Adrenal gland (tissue), 12 donors: ENCODE measurements around the gene VSIG10L2. TPM values are rescaled to one million over a fixed set of nuclear protein-coding genes. Genes with fewer than 3 reads are reported as not detected.

Source experiments
- DNase-seq, 7 donors: peaks; one replicate each; pipeline ENCODE4 v3.0.0-alpha.2; 2019 to 2020
- H3K27ac ChIP-seq, 5 donors: fragments of 200-600 bp; sonication (generic) in 4 of 5; 1 replicate in 3 of 5; 2 replicates in 2 of 5; pipeline versions ENCODE4 v1.5.1 to v1.8.0; 2016 to 2020; ENCODE audit warnings: mild to moderate bottlenecking in 1 of 5
- H3K27me3 ChIP-seq: fragments of 200-600 bp; 2 replicates; pipeline ENCODE4 v1.8.0; 2021
- H3K36me3 ChIP-seq, 2 donors: fragments of 200-600 bp; replicated peaks in 1 of 2; 1 replicate in 1 of 2; 2 replicates in 1 of 2; pipeline versions ENCODE4 v1.5.1 to v1.8.0; 2018 to 2022
- H3K4me1 ChIP-seq, 2 donors: fragments of 200-600 bp; replicated peaks in 1 of 2; 1 replicate in 1 of 2; 2 replicates in 1 of 2; pipeline versions ENCODE4 v1.5.1 to v1.8.0; 2018 to 2021
- H3K4me3 ChIP-seq, 4 donors: fragments of 200-600 bp; sonication (generic) in 3 of 4; one replicate each; pipeline ENCODE4 v1.5.1; 2016 to 2018
- H3K9me3 ChIP-seq, 3 donors: fragments of 200-600 bp; sonication (generic) in 1 of 3; replicated peaks in 1 of 3; 1 replicate in 2 of 3; 2 replicates in 1 of 3; pipeline versions ENCODE4 v1.5.1 to v1.8.0; 2016 to 2021
- POLR2A ChIP-seq, 2 donors: fragments of 450-650 bp; IDR thresholded peaks; one replicate each; pipeline ENCODE4 v1.6.1; 2017; ENCODE audit warnings: antibody characterized with exemption in 2 of 2, mild to moderate bottlenecking in 2 of 2, moderate library complexity in 1 of 2
- WGBS, 4 donors: extraction: QIAGEN DNeasy Blood & Tissue Kit in 2 of 4; methylation state at CpG; one replicate each; pipeline versions ENCODE4 v1.1.5 to v1.1.7; 2013 to 2017; 5-methylcytosine and 5-hydroxymethylcytosine counted together
- intact Hi-C, 2 donors: fragments of 100-400 bp; cut with DNase I; formaldehyde crosslinking; loops; one replicate each; pipeline versions ENCODE4 v1.14.1 to v1.15.0; 2022 to 2023
- polyA plus RNA-seq, 3 donors: library from polyadenylated mRNA; stranded (reverse); fragments of 200-250 nt in 2 of 3; fragments of 350-450 nt in 1 of 3; fragmentation: Illumina TruSeq in 1 of 3; extraction: RNeasy Lipid Tissue Mini Kit (QIAGEN cat#74804) in 1 of 3; gene quantifications; one replicate each; pipeline ENCODE4 v1.2.3, GENCODE V29; 2013 to 2014
- total RNA-seq, 9 donors: library from RNA; depleted of rRNA in 4 of 9; stranded (reverse); fragments of >200 nt in 4 of 9; fragments of 120-200 nt in 1 of 9; fragmentation: NEBNext Ultra II Directional in 1 of 9; extraction: Animal tissue kit (Norgen Biotek cat#: 25700) in 1 of 9; gene quantifications; one replicate each; pipeline versions ENCODE4 v1.1.0 to v1.2.4, GENCODE V29; 2013 to 2023
- TF ChIP-seq, protein P1 (sequence below), 6 experiments: fragments of 450-650 bp in 4 of 6; fragments of 200-600 bp in 2 of 6; sonication (generic) in 1 of 6; IDR thresholded peaks; 1 replicate in 5 of 6; 2 replicates in 1 of 6; pipeline versions ENCODE4 v1.5.1 to v1.8.0; 2016 to 2021; ENCODE audit warnings: antibody characterized with exemption in 6 of 6, mild to moderate bottlenecking in 2 of 6, moderate library complexity in 1 of 6
- donor health status: healthy with polysubstance abuse.
- donor health status: Bipolar disorder and iron deficiency.
- donor health status: DM: yes; HTN: yes; CAD: no.
- donor health status: DM: no; HTN: no; CAD: no.
- donor health status: DM: no; HTN: no; CAD: no.
- donor health status: DM: yes; HTN: yes; CAD: no.

The VSIG10L2 gene
- total and polyA plus RNA-seq, 12 donors = 0.08 to 0.44 TPM; not detected in 10

DNA sequence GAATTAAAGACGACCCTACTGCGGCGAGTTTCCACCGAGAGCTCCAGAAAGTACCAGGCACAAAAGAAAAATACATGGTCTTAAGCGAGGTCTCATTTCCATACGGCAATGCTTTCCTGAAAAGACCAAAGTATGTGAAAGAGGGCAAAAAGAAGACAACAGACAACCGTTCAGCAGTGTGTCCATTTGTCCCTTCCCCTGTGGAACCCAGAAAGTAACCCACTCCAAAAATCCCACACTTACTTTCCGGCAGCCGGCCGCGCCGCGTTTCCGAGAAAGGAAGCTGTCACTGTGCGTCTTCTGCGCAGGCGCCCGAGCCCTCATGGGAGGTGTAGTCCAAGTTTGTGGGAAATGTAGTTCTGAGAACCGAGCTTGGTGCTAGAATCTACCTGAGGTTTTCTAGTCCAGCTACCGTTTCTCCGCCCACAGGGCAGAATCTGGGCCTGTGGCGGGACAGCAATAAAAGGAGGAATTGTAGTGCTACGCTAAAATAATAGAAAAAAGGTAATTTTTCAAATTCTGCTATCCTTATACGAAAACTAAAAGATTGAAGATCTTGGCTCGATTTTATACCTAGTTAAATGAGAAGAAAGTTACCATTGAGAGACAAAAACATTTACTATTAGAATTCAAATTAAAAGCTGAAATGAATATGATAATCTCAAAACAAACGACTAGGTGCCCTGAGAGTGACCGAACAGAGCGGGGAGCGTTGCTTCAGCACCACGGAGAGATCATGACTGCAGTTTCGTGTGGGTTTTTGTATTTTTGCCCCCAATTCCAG, 42.7 kb upstream of the VSIG10L2 start, which contains the start of gene PUS3:
PUS3 (minus strand) TSS at position 280 of the 784 bp plus-strand sequence. CDS start 6,922 bp downstream, outside the sequence.
- 1 to 2% (median 1%) methylated on average over 31 of the region's 31 CpGs for WGBS, 4 donors
- peaks cover 9 to 24% of the 10 kb centered on the region in 2 donors for H3K4me1 ChIP-seq
- H3K27ac ChIP-seq = peak within 1 kb of the TSS; percentile 31 to 89 (median 79)
- peaks cover 8% of the 10 kb centered on the region for H3K27me3 ChIP-seq
- peak within 1 kb of the TSS; percentile 1 to 87 (median 51) for H3K4me3 ChIP-seq
- TF ChIP-seq, protein P1, sequence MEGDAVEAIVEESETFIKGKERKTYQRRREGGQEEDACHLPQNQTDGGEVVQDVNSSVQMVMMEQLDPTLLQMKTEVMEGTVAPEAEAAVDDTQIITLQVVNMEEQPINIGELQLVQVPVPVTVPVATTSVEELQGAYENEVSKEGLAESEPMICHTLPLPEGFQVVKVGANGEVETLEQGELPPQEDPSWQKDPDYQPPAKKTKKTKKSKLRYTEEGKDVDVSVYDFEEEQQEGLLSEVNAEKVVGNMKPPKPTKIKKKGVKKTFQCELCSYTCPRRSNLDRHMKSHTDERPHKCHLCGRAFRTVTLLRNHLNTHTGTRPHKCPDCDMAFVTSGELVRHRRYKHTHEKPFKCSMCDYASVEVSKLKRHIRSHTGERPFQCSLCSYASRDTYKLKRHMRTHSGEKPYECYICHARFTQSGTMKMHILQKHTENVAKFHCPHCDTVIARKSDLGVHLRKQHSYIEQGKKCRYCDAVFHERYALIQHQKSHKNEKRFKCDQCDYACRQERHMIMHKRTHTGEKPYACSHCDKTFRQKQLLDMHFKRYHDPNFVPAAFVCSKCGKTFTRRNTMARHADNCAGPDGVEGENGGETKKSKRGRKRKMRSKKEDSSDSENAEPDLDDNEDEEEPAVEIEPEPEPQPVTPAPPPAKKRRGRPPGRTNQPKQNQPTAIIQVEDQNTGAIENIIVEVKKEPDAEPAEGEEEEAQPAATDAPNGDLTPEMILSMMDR (IDR thresholded peaks at IDR 0.05) = no peak
- peak in 1 of 2 donors; percentile 64 for TF ChIP-seq POLR2A (IDR thresholded peaks at IDR 0.05)
- DNase-seq = peak; percentile 88 to 96 (median 91)
- H3K9me3 ChIP-seq = no peaks in the 10 kb centered on the region
- intact Hi-C loops = no loop called here
- peaks cover 0 to 10% of the 10 kb centered on the region in 2 donors for H3K36me3 ChIP-seq

DNA sequence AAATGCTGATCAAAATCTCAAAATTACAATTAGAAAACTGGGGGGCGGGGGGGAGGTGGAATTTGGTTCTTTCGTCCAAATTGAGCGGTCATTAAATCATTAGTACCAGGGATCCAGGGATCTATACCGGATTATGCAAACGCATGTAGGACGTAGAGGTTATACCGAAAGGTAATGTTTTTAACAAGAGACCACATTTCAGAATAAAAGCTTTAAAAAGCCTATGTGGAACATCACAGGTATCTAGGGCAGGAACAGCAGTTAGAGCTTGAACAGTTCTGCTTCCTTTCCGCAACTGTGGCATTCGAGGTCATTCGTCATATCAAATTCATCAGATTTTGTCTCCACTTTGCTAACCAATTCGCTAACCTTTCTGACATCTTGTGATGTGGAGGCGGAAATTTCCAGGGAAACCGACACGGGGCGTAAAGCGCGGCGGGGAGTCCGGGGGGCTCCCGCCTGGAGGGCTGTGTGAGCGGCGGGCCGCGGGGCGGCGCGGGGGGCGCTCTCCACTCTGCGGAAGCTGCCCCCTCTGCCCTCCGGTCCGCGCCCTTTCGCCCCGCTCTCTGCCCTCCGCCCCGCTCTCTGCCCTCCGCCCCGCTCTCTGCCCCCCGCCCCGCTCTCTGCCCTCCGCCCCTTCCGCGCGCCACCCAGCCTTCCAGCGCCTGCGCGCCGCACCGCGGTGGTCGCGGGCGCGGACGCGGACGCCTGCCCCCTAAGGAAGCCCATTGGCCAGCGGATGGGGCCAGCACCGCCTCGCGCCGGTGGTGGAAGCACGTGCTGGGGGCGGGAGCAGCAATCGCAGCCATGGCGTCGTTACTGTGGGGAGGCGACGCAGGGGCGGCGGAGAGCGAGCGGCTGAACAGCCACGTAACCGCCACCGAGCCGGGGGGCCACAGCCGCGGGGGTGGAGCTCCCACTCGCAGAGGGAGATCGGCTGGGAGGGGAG, 41.9 kb upstream of the VSIG10L2 start, which contains the start of gene DDX25:
DDX25 (plus strand) TSS at position 798 of the 949 bp plus-strand sequence; CDS start at position 808, 10 bp downstream.
- 2 to 5% (median 2%) methylated on average over 20 to 81 of the region's 81 CpGs for WGBS, 4 donors
- Histone ChIP-seq H3K4me1 (peaks cover 9 to 24% of the 10 kb centered on the region in 2 donors), H3K27ac (peak within 1 kb of the TSS in 1 of 5 donors; percentile 89), H3K9me3 (no peaks in the 10 kb centered on the region), H3K36me3 (peaks cover 0 to 10% of the 10 kb centered on the region in 2 donors), H3K4me3 (peak within 1 kb of the TSS in 2 of 4 donors; percentile 61 to 87), H3K27me3 (peaks cover 8% of the 10 kb centered on the region)
- TF ChIP-seq POLR2A (IDR thresholded peaks at IDR 0.05) = no peak
- TF ChIP-seq, protein P1 (IDR thresholded peaks at IDR 0.05) = no peak
- intact Hi-C loops = no loop called here
- peak in 1 of 7 donors; percentile 66 for DNase-seq

DNA sequence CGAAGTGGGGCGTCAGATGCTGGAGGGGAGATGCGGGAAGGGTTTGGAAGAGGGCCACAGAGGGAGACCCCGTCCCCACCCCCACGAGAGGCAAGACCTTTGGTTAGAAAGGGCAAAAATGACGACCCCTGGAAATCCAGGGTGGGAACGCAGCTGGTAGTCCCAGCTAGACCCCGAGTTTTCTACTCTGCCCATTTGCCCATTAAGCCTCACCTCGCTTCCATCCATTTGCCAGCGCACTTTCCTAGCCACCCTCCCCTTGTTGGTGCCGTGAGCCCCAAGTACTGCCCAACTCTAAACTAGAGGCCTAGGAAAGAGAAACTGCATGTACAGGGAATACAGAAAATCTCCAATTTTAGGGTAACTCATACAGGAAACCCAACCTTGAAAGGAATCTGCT, 41.2 kb upstream of the VSIG10L2 start:
- peak overlapping the region in 1 of 4 donors; percentile 61 for H3K4me3 ChIP-seq
- WGBS, 4 donors = 46 to 57% (median 51%) methylated on average over 11 of the region's 11 CpGs
- intact Hi-C loops = no loop called here
- peaks cover 9 to 24% of the 10 kb centered on the region in 2 donors for H3K4me1 ChIP-seq
- no peaks in the 10 kb centered on the region for H3K9me3 ChIP-seq
- peaks cover 0 to 6% of the 10 kb centered on the region in 2 donors for H3K36me3 ChIP-seq
- peaks cover 8% of the 10 kb centered on the region for H3K27me3 ChIP-seq
- peak overlapping the region in 1 of 5 donors; percentile 50 for H3K27ac ChIP-seq
- no peak for TF ChIP-seq POLR2A (IDR thresholded peaks at IDR 0.05)
- TF ChIP-seq, protein P1 (IDR thresholded peaks at IDR 0.05) = no peak
- no peak for DNase-seq
